Measurements from ENCODE around the gene JPH3.

Gene JPH3

DNA sequence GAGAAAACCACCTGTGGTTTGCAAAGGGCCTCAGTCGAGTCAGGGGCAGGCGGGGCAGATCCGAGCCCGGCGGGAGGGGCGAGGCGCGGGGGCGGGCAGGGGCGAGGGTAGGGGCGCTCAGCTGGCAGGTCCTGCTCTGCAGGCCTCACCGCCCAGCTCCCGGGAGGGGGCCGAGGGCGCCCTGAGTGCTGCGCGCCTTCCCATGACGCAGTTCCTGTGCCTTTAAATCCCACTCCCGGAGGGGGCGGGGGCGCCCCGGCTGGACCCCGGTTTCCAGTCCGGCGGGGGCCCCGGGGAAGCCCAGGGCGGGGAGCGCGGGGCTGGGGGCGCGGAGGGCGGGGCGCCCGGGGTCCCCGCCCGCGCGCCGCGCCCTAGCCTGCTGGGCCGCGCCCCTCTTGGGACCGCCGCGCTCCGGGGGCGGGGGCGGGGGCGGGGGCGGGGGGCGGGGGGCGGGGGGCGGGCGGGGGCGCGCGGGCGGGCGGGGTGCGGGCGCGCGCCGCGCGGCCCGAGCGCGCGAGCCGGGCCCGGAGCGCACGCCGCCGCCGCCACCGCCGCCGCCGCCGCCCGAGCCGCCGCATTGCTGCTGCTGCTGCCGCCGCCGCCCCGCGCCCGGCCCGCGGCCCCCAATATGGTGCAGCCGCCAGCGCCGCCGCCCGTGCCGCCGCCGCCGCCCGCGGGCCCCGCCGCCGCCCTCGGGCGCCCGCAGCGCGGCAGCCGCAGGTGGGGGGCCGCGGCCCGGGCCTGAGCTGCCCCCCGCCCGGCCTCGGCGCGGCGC is at the start of gene JPH3:
Gene JPH3 (plus strand): TSS at position 508 of the 775 bp plus-strand sequence. CDS start 639 bp downstream, outside the sequence.
- no peak for DNase-seq

DNA sequence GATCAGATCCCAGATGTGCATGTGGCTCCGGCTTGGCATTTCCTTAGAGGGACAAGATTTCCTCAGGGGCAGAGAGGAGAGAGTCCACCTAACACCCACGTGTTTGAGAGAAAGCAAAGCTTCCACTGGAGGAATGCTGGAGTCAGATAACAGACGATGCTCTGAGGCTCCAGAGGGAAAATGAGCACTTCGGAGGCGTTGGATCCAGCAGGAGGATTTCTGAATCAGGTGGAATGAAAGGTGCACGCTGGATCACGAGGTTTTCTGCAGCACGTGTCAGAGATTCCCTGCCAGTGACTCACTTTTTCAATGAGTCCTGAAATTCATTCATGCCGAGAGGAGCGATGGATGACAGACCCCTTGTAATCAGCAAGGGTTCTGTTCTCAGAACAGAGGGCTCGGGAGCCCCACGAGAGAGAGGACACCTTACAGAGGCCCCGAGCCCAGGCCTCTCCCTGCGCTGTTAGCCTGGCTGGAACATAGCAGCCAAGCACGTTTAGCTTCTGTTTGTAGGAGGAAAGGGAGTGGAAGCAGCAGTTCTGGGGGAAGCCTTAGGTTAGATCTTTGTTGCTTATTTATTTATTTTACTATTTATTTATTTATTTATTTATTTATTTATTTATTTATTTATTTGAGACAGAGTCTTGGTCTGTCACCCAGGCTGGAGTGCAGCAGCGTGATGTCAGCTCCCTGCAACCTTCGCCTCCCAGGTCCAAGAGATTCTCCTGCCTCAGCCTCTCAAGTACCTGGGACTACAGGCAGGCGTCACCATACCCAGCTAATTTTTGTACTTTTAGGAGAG is 49.3 kb upstream of the JPH3 start:
- no peak for DNase-seq

DNA sequence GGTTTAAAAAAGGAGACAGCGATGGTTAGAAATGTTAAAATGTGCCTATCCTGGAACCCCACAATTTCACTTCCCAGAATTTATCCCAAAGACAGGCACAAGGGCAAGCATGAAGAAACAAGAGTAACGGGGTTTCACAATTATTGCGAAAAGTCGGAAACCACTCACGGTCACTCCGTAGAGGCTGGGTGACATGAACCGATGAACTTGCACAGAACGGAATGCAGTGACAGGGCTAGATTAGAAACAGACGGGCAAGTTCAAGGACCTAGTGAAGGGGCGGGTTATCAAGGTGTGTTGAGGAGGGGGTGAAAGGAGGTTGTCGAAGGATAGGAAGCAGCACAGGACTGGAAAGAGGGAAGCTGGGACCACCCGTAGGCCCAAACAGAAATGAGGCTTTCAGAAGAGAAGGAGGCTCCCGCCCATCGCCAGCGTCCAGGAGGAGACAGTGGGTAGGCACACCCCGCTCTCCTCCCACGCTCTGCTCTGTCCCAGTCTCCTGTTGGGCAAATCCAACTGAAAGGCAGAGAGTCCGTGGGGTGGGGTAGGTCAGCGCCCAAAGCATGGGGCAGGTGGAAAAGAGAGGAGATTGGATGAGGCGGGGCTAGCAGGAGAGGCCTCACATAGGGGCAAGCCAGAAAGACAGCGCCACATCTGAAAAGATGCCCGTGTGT is 47.4 kb upstream of the JPH3 start:
- no peak for DNase-seq

DNA sequence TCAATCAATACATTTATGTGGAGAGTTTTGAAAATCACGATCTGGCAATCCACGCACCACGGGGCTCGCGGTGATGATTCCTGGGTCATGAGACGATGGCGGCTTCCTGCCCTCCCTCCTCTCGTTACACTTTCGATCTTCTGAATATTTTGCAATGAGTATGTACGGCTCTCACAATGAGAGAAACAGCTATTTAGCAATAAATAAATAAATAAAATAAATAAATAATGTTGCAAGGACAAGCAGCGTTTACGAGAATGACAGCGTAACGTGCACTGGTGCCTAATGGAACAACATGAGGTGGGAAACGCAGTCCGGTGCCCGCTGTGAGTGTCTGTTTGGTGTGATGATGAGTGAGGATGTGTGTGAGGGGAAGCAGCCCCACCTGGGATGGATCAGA is 46.7 kb upstream of the JPH3 start:
- DNase-seq, result no peak

DNA sequence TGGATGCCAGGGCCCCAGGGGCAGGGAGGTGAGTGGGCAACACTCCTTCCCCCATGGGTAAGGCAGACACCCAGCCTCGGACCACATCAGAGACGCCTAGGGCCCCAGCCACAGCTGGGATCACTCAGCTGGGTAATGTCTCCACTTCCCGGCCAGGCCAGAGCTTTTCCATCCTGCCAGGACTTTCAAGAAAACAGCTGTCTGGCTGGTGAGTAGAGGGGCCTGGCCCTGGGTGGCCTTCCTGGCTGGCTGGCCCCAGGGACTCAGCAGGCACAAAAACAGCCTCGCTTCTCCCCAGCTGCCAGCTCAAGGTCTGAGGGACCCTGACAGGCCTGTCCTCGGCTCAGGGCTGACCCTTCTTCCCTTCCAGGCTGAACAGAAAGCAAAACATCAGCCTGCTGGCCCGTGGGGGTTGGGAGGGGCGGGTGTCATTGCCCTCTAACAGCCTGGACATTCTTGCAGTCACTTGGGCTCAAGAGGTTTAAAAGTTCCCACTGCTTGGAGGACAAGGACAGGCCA is 45.3 kb upstream of the JPH3 start:
- no peak for DNase-seq

DNA sequence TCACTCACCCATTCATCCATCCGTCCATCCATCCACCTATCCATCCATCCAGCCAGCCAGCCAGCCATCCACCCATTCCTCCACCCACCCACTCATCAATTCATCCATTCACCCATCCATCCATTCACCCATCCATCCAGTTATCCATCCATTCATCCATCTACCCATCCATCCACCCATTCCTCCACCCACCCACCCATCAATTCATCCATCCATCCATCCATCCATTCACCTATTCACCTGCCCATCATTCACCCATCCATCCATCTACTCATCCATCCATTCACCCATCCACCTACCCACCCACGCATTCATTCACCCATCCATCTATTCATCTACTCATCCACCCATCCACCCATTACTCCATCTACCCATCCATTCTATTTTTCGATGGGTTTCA is 43.6 kb upstream of the JPH3 start:
- DNase-seq, result no peak

DNA sequence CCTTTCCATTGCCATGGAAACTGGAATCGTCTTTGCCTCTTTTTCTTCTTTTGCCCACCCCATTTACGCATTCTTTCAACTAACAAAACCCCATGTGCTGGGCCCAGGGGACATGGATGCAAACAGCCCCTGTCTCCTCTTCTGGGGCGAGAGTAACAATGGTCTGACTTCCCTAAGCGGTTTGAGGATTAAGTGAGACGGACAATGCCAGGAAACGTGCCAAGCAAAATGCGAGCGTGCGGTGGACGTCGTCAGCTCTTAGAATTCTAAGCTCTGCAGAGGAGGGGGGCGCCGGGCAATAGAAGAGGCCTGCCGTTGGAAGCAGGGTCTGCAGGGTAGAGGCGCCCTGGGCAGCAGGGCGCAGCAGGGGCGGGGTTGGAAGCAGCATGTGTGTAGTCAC is 42.4 kb upstream of the JPH3 start:
- no peak for DNase-seq

DNA sequence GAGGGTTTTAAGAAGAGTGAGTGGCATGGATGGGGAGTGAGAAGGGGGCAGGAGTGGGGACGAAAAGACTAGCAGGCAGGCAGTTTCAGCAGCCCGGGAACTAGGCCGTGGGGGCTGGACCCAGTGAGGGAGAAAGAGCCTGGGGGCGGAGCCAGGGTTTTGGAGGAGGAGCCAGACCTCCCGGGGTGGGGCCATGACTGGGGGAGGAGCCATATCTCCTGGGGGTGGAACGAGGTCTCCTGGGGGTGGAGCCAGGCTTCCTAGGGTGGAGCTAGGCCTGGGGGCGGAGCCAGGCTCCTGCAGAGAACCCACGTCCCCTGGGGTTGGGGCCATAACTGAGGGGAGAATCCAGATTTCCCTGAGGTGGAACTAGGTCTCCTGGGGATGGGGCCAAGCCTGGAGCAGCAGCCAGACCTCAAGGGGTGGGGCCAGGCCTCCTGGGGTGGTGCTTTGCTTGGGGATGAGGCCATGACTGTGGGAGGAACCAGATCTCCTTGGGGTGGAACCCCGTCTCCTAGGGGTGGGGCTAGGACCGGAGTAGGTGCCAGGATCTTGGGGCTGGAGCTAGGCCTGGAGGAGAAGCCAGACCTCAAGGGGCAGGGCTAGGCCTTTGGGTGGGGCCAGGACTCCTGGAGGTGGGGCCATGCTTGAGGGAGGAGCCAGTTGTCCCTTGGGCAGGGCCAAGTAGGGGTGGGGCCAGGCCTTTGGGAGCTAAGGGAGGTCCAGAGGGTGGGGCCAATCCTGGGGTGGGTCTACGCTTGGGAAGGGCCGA is 41.7 kb upstream of the JPH3 start:
- no peak for DNase-seq

DNA sequence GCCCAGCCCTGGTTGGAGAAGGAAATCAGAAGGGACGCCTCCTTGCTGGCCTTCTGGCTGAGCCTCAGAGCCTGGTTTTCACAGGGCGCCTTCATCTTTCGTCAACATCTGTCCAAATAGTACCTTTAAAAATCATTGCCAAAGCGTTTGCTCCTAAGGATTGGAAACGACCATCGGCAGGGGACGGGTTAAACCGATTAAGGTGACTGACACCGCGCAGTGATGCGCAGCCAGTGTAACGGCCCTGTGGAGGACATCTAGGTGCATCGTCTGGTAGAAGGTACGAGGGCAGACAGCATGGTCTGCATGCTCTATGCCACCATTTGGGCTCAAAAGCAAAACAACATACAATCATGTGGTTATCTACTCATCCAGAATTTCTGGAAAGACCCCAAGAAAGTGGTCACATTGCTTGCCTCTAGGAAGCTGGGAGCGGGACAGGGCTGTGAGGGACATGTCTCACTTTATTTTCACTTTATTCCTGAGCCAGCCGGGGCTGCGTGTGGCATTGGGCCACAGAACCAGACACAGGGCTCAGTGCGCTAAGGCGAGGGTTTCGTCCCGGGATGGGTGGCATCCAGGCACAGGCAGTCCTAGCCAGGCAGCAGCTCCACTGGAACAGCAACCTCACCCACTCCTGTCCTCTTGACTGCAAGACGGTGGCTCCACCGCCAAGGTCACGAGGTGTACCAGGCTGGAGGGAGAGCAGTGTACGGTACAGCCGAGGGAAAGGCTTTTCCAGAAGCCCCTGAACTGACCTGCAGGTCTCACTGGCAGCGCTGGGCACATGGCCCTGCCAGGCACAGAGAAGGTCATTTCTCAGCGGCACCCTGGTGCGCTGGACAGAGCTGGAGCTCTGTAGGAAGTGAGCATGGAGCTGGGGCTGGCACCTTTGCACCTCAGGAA is 40.9 kb upstream of the JPH3 start:
- no peak for DNase-seq

DNA sequence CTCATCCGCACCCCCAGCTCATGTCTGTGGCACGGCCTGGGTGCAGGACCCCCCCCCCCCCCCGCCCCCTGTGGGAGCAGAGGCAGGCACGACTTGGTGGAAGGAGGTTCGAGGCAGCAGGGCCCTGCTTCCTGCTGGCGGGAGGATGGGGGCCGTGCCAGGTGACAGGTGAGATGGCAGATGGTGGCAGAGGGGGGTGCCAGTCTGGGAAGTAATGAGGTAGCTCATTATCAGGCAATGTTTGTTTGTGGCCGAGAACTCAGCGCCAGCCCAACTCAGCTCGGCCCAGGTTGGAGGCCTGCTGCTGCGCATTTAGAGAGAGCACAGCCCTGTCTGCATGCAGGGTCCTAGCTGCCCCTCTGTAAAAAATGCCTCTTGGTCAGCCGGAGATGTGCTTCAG is 40.1 kb upstream of the JPH3 start:
- DNase-seq, result no peak

DNA sequence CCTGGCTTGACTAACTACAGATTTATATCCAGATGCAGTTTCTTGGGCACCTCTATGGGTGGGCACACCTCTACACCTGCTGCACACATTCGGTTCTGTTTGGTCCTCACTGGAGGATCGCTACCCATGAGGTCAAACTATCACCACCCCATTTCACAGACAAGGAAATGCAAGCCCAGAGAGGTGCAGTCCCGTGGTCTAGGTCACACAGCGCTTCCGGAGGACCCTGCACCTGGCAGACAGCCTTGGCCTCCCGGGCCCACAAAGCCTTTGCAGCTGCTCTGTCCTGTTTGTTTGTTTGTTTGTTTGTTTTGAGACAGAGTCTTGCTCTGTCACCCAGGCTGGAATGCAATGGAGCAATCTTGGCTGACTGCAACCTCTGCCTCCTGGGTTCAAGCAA is 39.3 kb upstream of the JPH3 start:
- no peak for DNase-seq

DNA sequence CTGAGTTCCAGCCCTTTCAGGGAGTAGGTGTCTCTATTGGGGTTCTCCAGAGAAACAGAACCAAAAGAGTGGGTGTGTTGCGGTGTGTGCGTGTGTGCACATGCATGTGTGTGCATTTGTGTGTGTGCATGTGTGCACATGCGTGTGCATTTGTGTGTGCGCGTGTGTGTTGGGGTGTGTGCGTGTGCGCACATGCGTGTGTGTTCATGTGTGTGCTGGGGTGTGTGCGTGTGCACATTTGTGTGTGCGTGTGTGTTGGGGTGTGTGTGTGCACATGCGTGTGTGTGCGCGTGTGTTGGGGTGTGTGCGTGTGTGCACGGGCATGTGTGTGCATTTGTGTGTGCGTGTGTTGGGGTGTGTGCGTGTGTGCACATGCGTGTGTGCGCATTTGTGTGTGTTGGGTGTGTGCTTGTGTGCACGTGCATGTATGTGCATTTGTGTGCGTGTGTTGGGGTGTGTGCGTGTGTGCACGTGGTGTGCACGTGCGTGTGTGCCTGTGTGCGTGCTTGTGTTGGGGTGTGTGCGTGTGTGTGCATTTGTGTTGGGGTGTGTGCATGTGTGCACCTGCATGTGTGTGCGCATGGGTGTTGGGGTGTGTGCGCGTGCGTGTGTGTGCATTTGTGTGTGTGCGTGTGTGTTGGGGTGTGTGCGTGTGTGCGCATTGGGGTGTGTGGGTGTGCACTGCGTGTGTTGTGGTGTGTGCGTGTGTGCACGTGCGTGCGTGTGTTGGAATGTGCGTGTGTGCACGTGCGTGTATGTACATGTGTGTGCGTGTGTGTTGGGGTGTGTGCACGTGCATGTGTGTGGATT is 38.4 kb upstream of the JPH3 start:
- no peak for DNase-seq

DNA sequence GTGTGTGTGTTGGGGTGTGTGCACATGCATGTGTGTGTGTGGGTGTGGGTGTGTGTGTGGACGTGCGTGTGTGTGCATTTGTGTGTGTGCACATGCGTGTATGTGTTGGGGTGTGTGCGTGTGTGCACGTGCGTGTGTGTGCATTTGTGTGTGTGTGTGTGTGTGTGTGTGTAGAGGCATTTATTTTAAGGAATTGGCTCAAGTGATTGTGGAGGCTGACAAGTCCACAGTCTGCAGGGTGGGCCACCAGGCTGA is 37.9 kb upstream of the JPH3 start:
- DNase-seq, result no peak

DNA sequence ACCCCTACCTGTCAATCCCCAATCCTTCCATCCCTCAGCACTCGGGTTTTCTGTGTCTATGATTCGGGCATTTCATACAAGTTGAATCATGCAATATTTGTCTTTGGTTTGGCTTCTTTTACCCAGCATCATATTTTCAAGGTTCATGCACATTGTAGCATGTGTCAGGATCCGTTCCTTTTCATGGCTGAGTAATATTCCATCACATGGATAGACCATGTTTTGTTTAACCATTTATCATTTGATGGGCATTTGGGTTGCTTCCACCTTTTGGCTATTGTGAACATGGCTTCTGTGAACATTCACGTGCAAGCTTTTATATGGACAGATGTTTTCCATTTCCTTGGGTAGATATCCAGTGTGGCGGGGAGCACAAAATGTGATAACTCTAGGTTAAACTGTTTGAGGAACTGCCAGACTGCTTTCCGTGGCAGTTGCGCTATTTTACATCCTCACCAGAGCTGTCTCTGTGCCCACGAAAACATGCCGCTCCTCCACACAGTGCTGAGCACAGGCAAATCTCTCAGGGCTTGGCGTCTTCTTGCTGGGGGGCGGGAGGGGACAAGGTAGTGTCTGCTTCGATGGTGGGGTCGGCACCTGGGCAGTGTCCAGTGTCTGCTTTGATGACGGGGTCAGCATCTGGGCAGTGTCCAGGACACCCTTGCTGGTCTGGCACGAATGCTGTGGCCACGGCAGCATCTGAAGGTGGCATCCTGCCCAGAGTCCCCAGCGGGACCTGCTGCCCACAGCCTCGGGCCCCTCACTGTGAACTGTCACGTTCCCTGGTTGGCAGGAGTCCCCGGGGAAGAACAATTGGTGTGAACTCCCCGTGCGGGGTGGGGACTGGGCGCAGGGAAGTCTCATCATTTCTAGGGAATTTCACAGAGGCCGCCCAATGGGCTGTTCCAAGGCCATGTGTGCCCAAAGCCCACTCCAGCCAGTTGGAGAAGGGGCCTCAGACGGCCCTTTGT is 32.4 kb upstream of the JPH3 start:
- no peak for DNase-seq

DNA sequence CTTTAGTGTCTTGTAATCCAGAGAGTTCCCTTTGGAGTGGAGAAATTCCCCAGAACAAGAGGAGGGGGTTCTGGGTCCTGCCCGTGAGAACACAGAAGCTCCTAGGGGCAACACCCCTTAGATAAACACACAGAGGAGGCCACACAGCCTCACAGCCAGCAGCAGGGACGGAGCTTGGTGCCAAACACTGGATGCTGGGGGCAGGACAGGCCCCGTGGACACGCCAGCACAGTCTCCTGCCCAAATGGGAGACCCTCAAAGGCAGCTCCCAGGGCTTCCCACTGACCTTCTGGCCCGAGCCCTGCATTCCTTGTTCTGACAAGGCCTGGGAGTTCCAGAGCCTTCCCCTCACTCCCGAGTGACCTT is 31.8 kb upstream of the JPH3 start:
- DNase-seq, result no peak

DNA sequence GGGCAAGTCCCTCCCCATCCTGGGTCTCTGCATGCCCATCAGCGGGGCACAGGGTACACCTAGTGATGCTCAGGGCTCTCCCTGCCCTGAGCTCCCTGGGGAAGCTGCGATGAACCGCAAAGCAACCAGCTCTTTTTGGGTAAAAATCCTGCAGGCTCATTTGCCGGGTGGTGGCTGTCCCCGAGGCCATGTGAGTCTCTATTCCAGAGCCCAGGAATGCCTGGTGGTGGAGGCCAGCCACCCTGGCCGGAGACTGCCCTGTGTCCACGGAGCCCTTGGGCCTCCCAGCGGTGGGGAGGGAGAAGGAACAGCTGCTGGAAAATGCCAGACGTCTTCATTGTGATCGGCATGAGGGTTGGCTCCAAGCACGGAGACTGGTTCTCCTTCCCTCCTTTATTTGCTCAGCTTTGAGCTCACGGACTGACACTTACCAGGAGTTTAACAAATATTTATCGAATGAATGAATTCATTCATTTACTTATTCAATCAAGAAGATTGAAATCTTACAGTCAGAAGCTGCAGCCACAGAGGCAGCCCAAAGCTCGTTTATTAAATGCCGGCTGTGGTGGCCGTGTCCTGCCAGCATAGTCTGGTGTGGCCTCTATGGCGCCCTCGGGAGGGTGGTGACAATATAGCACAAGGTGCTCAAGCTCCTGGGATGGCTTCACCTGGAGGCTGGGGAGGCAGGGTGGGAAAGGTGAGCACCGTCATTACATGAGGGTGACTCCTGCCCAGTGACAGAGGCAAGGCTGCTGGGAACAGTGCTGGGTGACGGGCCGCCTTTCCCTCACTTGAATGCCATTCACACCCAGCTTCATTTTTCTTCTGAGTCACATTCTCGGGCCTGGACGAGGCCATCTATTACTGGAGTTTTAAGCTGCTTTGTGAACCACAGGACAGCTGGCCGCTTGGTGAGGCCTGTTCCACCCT is 31.1 kb upstream of the JPH3 start:
- DNase-seq, result no peak

DNA sequence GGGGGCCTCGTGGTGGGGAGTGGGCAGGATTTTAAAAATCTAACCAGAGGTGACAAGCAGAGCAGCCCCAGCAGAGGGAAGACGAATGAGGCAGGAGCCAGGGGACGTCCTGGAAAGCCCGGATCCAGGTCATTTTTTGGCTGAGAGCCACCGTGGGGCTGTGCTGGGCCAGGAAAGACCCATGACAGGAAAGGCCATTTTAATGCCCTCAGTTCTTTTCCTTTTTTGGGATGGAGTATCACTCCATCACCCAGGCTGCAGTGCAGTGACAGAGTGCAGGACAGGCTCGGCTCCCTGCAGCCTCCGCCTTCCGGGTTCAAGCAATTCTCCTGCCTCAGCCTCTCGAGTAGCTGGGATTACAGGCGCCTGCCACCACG is 30.5 kb upstream of the JPH3 start:
- DNase-seq, result no peak

DNA sequence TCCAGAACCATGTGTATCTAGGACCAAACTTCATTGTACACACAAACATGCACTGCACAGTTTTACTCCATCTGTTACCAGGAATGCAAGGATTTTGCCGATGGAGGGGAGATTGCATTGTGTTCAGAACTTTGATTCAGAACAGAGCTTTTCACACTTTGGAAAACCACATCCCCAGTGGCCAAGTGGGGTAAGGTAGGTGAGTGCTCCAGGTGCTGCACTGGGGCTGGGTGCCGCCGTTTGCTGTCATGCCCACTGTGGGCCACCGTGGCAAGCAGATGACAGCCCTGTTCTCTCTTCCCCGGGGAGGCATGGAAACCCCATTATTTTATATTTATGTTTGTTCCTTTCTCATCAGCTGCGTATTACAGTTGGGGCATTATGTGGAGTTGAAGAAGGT is 29.3 kb upstream of the JPH3 start:
- DNase-seq, result no peak

Measured in fibroblast of skin of right quadriceps (primary cell).